ENCODE results near the gene CSTF1. TPM values are rescaled to one million over a fixed set of nuclear protein-coding genes. Genes with fewer than 3 reads are reported as not detected.

Gene CSTF1
- total and polyA plus RNA-seq, 2 of the 4 experiments (the other 2 are of a cell fraction) = 48.8 to 105 TPM

GRCh38 chr20:56431471-56431870, 39.0 kb downstream of the CSTF1 start:
- ChIA-PET POLR2A (ENCODE audit: unreplicated experiment) (no interaction called here), CTCF (no interaction called here)
- intact Hi-C loops (cut with micrococcal nuclease) (no loop called here), dilution Hi-C loops (cut with HindIII; ENCODE audit: low sequenced_read_pairs, unreplicated experiment) (no loop called here), in situ Hi-C loops (cut with MboI; ENCODE audit: low sequenced_read_pairs) (no loop called here)
- Histone ChIP-seq H2AK5ac (ENCODE audit: low read depth, low read length) (peak overlapping the region; percentile 70; the same call in 1 of the 2 replicates), H3K9ac (ENCODE audit: low read depth, low read length) (no peak overlapping the region), H3K27ac (ENCODE audit: insufficient read depth, low read length) (peak overlapping the region; percentile 50; the same call in 1 of the 2 replicates), H3K79me1 (ENCODE audit: low read depth in 1 of 2, low read length in 2 of 2) (peaks cover 27 to 63% of the 10 kb centered on the region in 2 experiments), H2BK15ac (ENCODE audit: low read depth, low read length) (peak overlapping the region; percentile 62; the same call in 2 of the 3 replicates), H3K56ac (ENCODE audit: extremely low read depth, insufficient read depth, low read length) (no peak overlapping the region), H3K4me2 (ENCODE audit: low read depth, low read length) (no peak overlapping the region), H4K20me1 (ENCODE audit: insufficient read depth, low read length) (no peaks in the 10 kb centered on the region), H2BK20ac (ENCODE audit: low read depth, low read length) (peak overlapping the region; percentile 99), H2AFZ (replicated peaks; ENCODE audit: low read length, poor library complexity) (no peak overlapping the region), H3K9me1 (ENCODE audit: insufficient read depth, low read length) (peaks cover 29% of the 10 kb centered on the region), H3K27me3 (ENCODE audit: control insufficient read depth, insufficient read depth, low read length) (no peaks in the 10 kb centered on the region), H2AK9ac (replicated peaks; ENCODE audit: low read depth, low read length, poor library complexity) (no peak overlapping the region), H2BK120ac (ENCODE audit: low read depth, low read length) (peak overlapping the region; percentile 79), H4K91ac (ENCODE audit: insufficient read depth, low read depth, low read length) (peak overlapping the region; percentile 48; the same call in 1 of the 2 replicates), H3K36me3 (ENCODE audit: control insufficient read depth, insufficient read depth, low read length) (0 out of 2 replicates have a peak, but pooled peaks cover 1% of the 10 kb centered on the region), H3K9me3 (ENCODE audit: control insufficient read depth, insufficient read depth, low read length) (no peaks in the 10 kb centered on the region), H2BK5ac (ENCODE audit: low read depth, low read length, poor library complexity, severe bottlenecking) (peak overlapping the region; percentile 97), H3K18ac (ENCODE audit: low read depth, low read length) (peak overlapping the region; percentile 98), H4K5ac (ENCODE audit: low read depth, low read length) (peak overlapping the region; percentile 58; the same call in 1 of the 2 replicates), H4K8ac (ENCODE audit: low read depth in 2 of 2, low read length in 2 of 2) (peak overlapping the region; percentile 66 to 94; a peak in 3 of 4 replicates), H3K23ac (ENCODE audit: low read depth, low read length) (peak overlapping the region; percentile 54; the same call in 1 of the 2 replicates), H3K4me3 (ENCODE audit: insufficient read depth, low read depth, low read length) (no peak overlapping the region), H3K4ac (ENCODE audit: low read depth, low read length) (peak overlapping the region; percentile 99; the same call in 1 of the 2 replicates), H3K14ac (replicated peaks; ENCODE audit: low read depth, low read length) (peak overlapping the region; percentile 48), H3K4me1 (ENCODE audit: control insufficient read depth, insufficient read depth, low read length) (peaks cover 38% of the 10 kb centered on the region)
- no peak for DNase-seq
- no CpG with 5 or more reads among the region's 3 CpGs for WGBS, 2 experiments (ENCODE audit: extremely low coverage in 2 of 2, insufficient read length in 1 of 2)
- BruUV-seq (replicated peaks) = no TSS peak
- TF ChIP-seq NFE2L2 (IDR thresholded peaks at IDR 0.05; ENCODE audit: low read depth, low read length) = no peak
- TF ChIP-seq, protein P1, sequence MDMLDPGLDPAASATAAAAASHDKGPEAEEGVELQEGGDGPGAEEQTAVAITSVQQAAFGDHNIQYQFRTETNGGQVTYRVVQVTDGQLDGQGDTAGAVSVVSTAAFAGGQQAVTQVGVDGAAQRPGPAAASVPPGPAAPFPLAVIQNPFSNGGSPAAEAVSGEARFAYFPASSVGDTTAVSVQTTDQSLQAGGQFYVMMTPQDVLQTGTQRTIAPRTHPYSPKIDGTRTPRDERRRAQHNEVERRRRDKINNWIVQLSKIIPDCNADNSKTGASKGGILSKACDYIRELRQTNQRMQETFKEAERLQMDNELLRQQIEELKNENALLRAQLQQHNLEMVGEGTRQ (IDR thresholded peaks at IDR 0.05; ENCODE audit: low read depth, low read length) = no peak
- TF ChIP-seq CHD1 (IDR thresholded peaks at IDR 0.05; ENCODE audit: low read depth, low read length) = no peak
- no peak for TF ChIP-seq MAZ (IDR thresholded peaks at IDR 0.05; ENCODE audit: borderline replicate concordance, low read depth, low read length)
- no peak for TF ChIP-seq CEBPB (IDR thresholded peaks at IDR 0.05; ENCODE audit: low read depth, low read length)
- TF ChIP-seq MXI1 (IDR thresholded peaks at IDR 0.05; ENCODE audit: borderline replicate concordance, low read depth, low read length) = no peak
- TF ChIP-seq BHLHE40 (IDR thresholded peaks at IDR 0.05; ENCODE audit: low read depth, low read length) = no peak
- no peak for TF ChIP-seq SMC3 (IDR thresholded peaks at IDR 0.05; ENCODE audit: low read depth, low read length)
- TF ChIP-seq RFX5 (IDR thresholded peaks at IDR 0.05; ENCODE audit: low read depth, low read length) = no peak
- no peak for TF ChIP-seq POLR2A (IDR thresholded peaks at IDR 0.05; ENCODE audit: low read depth, low read length)
- no peak for TF ChIP-seq RAD21 (IDR thresholded peaks at IDR 0.05; ENCODE audit: low read length)
- TF ChIP-seq, protein P2, sequence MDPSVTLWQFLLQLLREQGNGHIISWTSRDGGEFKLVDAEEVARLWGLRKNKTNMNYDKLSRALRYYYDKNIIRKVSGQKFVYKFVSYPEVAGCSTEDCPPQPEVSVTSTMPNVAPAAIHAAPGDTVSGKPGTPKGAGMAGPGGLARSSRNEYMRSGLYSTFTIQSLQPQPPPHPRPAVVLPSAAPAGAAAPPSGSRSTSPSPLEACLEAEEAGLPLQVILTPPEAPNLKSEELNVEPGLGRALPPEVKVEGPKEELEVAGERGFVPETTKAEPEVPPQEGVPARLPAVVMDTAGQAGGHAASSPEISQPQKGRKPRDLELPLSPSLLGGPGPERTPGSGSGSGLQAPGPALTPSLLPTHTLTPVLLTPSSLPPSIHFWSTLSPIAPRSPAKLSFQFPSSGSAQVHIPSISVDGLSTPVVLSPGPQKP (IDR thresholded peaks at IDR 0.05; ENCODE audit: borderline replicate concordance, low read depth, low read length) = no peak
- no peak for TF ChIP-seq CTCF (conservative IDR thresholded peaks at IDR 0.05; ENCODE audit: low read depth, low read length)
- no peak for TF ChIP-seq RCOR1 (IDR thresholded peaks at IDR 0.05; ENCODE audit: insufficient replicate concordance, low read length)
- no peak for TF ChIP-seq FOS (IDR thresholded peaks at IDR 0.05; ENCODE audit: low read depth, low read length)
- TF ChIP-seq MAFK (IDR thresholded peaks at IDR 0.05; ENCODE audit: low read depth, low read length) = no peak
- ATAC-seq (ENCODE audit: low read depth) = no peak
